GM13976 (cell line): ENCODE results near the gene RFX2.

ENCODE experiments used
- DNase-seq: peaks from one replicate; pipeline ENCODE4 v3.0.0; 2012; ENCODE audit warnings: low spot score
- CTCF ChIP-seq: IDR thresholded peaks from 2 replicates; pipeline ENCODE4 v1.5.1; 2012; ENCODE audit warnings: borderline replicate concordance, mild to moderate bottlenecking; ENCODE audit not compliant: insufficient read depth; ENCODE audit errors: extremely low read depth, missing control alignments, control extremely low read depth
- in situ Hi-C: fragments of 300-500 bp; cut with MboI; formaldehyde crosslinking; loops from one replicate; pipeline ENCODE4 v1.12.0; 2022; ENCODE audit warnings: low sequenced_read_pairs, mixed read lengths, inconsistent platforms; ENCODE audit not compliant: unreplicated experiment

The RFX2 gene

GRCh38 chr19:6100284-6100915 lies 9.9 kb downstream of the RFX2 start:
- peak; percentile 47 for DNase-seq
- TF ChIP-seq CTCF: peak; percentile 8
- in situ Hi-C loops: no loop called here

GRCh38 chr19:6099599-6099998 lies 10.7 kb downstream of the RFX2 start:
- in situ Hi-C loops: no loop called here
- no peak for TF ChIP-seq CTCF
- DNase-seq: no peak

DNA sequence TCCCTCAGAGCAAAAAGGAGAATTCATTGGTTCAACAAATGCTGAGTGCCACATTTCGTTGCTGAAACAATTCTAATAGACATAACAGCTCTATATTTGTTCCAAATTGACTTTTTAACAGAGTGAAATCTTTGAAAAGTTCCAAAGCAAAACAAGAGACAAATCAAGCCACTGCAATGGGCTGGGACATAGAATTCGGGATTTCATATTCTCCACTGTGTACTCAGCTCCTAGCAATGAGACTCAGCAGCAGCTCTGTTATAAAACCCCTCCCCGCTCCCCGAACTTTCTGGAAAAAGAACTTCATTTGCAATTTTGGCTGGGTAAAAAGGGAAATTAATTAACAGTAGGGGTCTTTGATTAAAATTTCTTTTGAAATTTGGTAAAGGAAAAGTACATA lies 11.3 kb downstream of the RFX2 start:
- no peak for TF ChIP-seq CTCF
- no peak for DNase-seq
- in situ Hi-C loops: no loop called here

- TF ChIP-seq CTCF: no peak
- in situ Hi-C loops: no loop called here
- no peak for DNase-seq
Measured at GRCh38 chr19:6098574-6098973, 11.7 kb downstream of the RFX2 start.

- DNase-seq: no peak
- TF ChIP-seq CTCF: no peak
- in situ Hi-C loops: no loop called here
Measured at GRCh38 chr19:6097911-6098310, 12.4 kb downstream of the RFX2 start.

- DNase-seq: no peak
- in situ Hi-C loops: no loop called here
- no peak for TF ChIP-seq CTCF
Measured at GRCh38 chr19:6095760-6096159, 14.5 kb downstream of the RFX2 start.
